Lower leg skin (tissue), 4 donors: ENCODE results near the gene BEX3. TPM values are rescaled to one million over a fixed set of nuclear protein-coding genes. Genes with fewer than 3 reads are reported as not detected.

ENCODE experiments used
- DNase-seq, 2 donors: peaks; one replicate each; pipeline ENCODE4 v3.0.0-alpha.2; 2019; ENCODE audit warnings: low spot score in 2 of 2
- H3K4me3 ChIP-seq: fragments of 200-600 bp; sonication (generic); 2 replicates; pipeline ENCODE4 v1.5.1; 2017; ENCODE audit warnings: mild to moderate bottlenecking, low read depth; ENCODE audit not compliant: poor library complexity, severe bottlenecking
- CTCF ChIP-seq, 3 donors: fragments of 450-650 bp; IDR thresholded peaks; one replicate each; pipeline ENCODE4 v1.5.1; 2016; ENCODE audit warnings: antibody characterized with exemption in 3 of 3, mild to moderate bottlenecking in 3 of 3, moderate library complexity in 2 of 3
- POLR2A ChIP-seq, 2 donors: fragments of 450-650 bp; IDR thresholded peaks; one replicate each; pipeline ENCODE4 v1.6.1; 2016 to 2017; ENCODE audit warnings: antibody characterized with exemption in 2 of 2, mild to moderate bottlenecking in 1 of 2, moderate library complexity in 1 of 2
- WGBS, 2 donors: methylation state at CpG; one replicate each; pipeline ENCODE4 v1.1.5; 2018; 5-methylcytosine and 5-hydroxymethylcytosine counted together
- intact Hi-C: fragments of 100-400 bp; cut with DNase I; formaldehyde crosslinking; loops from one replicate; pipeline ENCODE4 v1.15.0; 2023; ENCODE audit warnings: low total_unique reads
- total RNA-seq, 4 donors: library from RNA; depleted of rRNA; stranded (reverse); fragments of >200 nt; gene quantifications; one replicate each; pipeline ENCODE4 v1.1.0, GENCODE V29; 2016

BEX3 gene
- total RNA-seq, 4 donors from 2014 or later = 41.4 to 66.6 (median 57.3) TPM

GRCh38 chrX:103369479-103369878 lies 6.9 kb upstream of the BEX3 start:
- no peak for TF ChIP-seq CTCF (IDR thresholded peaks at IDR 0.05)
- TF ChIP-seq POLR2A (IDR thresholded peaks at IDR 0.05) = no peak
- intact Hi-C loops = no loop called here
- no peak for DNase-seq
- no peak overlapping the region for H3K4me3 ChIP-seq

GRCh38 chrX:103372886-103373285 lies 3.5 kb upstream of the BEX3 start:
- intact Hi-C loops = no loop called here

GRCh38 chrX:103373581-103373980 lies 2.8 kb upstream of the BEX3 start:
- DNase-seq = no peak
- WGBS, 2 donors = 78 to 80% methylated on average over 3 of the region's 3 CpGs
- H3K4me3 ChIP-seq = no peak overlapping the region
- TF ChIP-seq CTCF (IDR thresholded peaks at IDR 0.05) (no peak), POLR2A (IDR thresholded peaks at IDR 0.05) (no peak)
- intact Hi-C loops = no loop called here

More at GRCh38 chrX:103372886-103373285, 3.5 kb upstream of the BEX3 start:
- no peak overlapping the region for H3K4me3 ChIP-seq
- TF ChIP-seq POLR2A (IDR thresholded peaks at IDR 0.05) (no peak), CTCF (IDR thresholded peaks at IDR 0.05) (no peak)
- WGBS, 2 donors = 52 to 64% methylated on average over 2 of the region's 2 CpGs
- DNase-seq = no peak

GRCh38 chrX:103376979-103377324 lies 614 bp downstream of the BEX3 start:
- TF ChIP-seq CTCF (IDR thresholded peaks at IDR 0.05) (no peak), POLR2A (IDR thresholded peaks at IDR 0.05) (no peak)

GRCh38 chrX:103378990-103379389 lies 2.7 kb downstream of the BEX3 start:
- DNase-seq = no peak
- WGBS, 2 donors = 68 to 80% methylated on average over 2 of the region's 2 CpGs

More at GRCh38 chrX:103376979-103377324, 614 bp downstream of the BEX3 start:
- intact Hi-C loops = no loop called here
- no peak for DNase-seq
- H3K4me3 ChIP-seq = no peak overlapping the region
- 0 to 44% methylated on average over 5 to 18 of the region's 19 CpGs for WGBS, 2 donors

More at GRCh38 chrX:103378990-103379389, 2.7 kb downstream of the BEX3 start:
- H3K4me3 ChIP-seq = no peak overlapping the region
- intact Hi-C loops = no loop called here
- TF ChIP-seq CTCF (IDR thresholded peaks at IDR 0.05) (no peak), POLR2A (IDR thresholded peaks at IDR 0.05) (no peak)
